WTC11 (cell line): ENCODE results near the gene PHF10. TPM values are rescaled to one million over a fixed set of nuclear protein-coding genes. Genes with fewer than 3 reads are reported as not detected.

ENCODE experiments used
- ATAC-seq: fragments of 200-7000 bp; cut with Tn5 transposase; 2 replicates; pipeline ENCODE4 v1.10.0; 2021; ENCODE audit warnings: mild to moderate bottlenecking, moderate library complexity
- Bru-seq: library from RNA; stranded (reverse); fragments of 400-500 nt; gene quantifications from one replicate; lab custom pipeline; 2021; lab: Mats Ljungman, UMichigan
- CTCF ChIA-PET: fragments of 300-600 bp; sonication (Branson Sonifier 250); formaldehyde crosslinking; loops from one replicate; lab custom pipeline; 2021; ENCODE audit warnings: antibody characterized with exemption; lab: Charles Lee
- POLR2A ChIA-PET: fragments of 350-600 bp; sonication (Branson Sonifier 250); formaldehyde crosslinking; loops from one replicate; lab custom pipeline; 2021; ENCODE audit warnings: antibody characterized with exemption; lab: Charles Lee
- DNase-seq: peaks from one replicate; pipeline ENCODE4 v3.0.0; 2021; ENCODE audit warnings: low spot score
- H3K27ac Mint-ChIP-seq: 2 replicates; pipeline ENCODE4 v1.8.0; 2021; ENCODE audit warnings: mixed read lengths
- H3K27me3 Mint-ChIP-seq: 2 replicates; pipeline ENCODE4 v1.8.0; 2021; ENCODE audit warnings: low read depth, mild to moderate bottlenecking, moderate library complexity, mixed read lengths
- H3K36me3 Mint-ChIP-seq: 2 replicates; pipeline ENCODE4 v1.8.0; 2021; ENCODE audit warnings: mixed read lengths
- H3K4me1 Mint-ChIP-seq: 2 replicates; pipeline ENCODE4 v1.8.0; 2022; ENCODE audit warnings: mixed read lengths
- H3K4me3 Mint-ChIP-seq: 2 replicates; pipeline ENCODE4 v1.8.0; 2021; ENCODE audit warnings: mild to moderate bottlenecking, moderate library complexity, mixed read lengths
- H3K9me3 Mint-ChIP-seq: 2 replicates; pipeline ENCODE4 v1.8.0; 2021; ENCODE audit warnings: mixed read lengths
- CREB1 ChIP-seq: sonication (generic); formaldehyde crosslinking; IDR thresholded peaks from 2 replicates; pipeline ENCODE4 v1.8.0; 2023; ENCODE audit warnings: mild to moderate bottlenecking, missing genetic modification reagents
- GABPB1 ChIP-seq: sonication (generic); formaldehyde crosslinking; IDR thresholded peaks from 2 replicates; pipeline ENCODE4 v1.8.1; 2023; ENCODE audit warnings: mild to moderate bottlenecking, missing genetic modification reagents
- JUN ChIP-seq: sonication (generic); formaldehyde crosslinking; IDR thresholded peaks from 2 replicates; pipeline ENCODE4 v1.8.0; 2023; ENCODE audit warnings: mild to moderate bottlenecking, missing genetic modification reagents
- MXD4 ChIP-seq: fragments of 250-450 bp; sonication (Bioruptor Pico); IDR thresholded peaks from 2 replicates; pipeline ENCODE4 v1.8.0; 2021; ENCODE audit warnings: mild to moderate bottlenecking, moderate library complexity, borderline replicate concordance
- NFYB ChIP-seq: sonication (generic); formaldehyde crosslinking; conservative IDR thresholded peaks from 2 replicates; pipeline ENCODE4 v1.8.0; 2022; ENCODE audit warnings: low read depth, missing genetic modification reagents
- RELA ChIP-seq: sonication (generic); formaldehyde crosslinking; IDR thresholded peaks from 2 replicates; pipeline ENCODE4 v1.8.1; 2022; ENCODE audit warnings: missing genetic modification reagents, mild to moderate bottlenecking, borderline replicate concordance
- SMAD3 ChIP-seq: sonication (generic); formaldehyde crosslinking; IDR thresholded peaks from 2 replicates; pipeline ENCODE4 v1.8.0; 2022; ENCODE audit warnings: missing genetic modification reagents, mild to moderate bottlenecking, borderline replicate concordance
- TP53 ChIP-seq: sonication (generic); formaldehyde crosslinking; IDR thresholded peaks from 2 replicates; pipeline ENCODE4 v1.8.1; 2023; ENCODE audit warnings: mild to moderate bottlenecking, missing genetic modification reagents
- ZNF121 ChIP-seq: sonication (generic); formaldehyde crosslinking; IDR thresholded peaks from 2 replicates; pipeline ENCODE4 v1.8.0; 2023; ENCODE audit warnings: missing genetic modification reagents
- ZNF138 ChIP-seq: sonication (generic); formaldehyde crosslinking; conservative IDR thresholded peaks from 2 replicates; pipeline ENCODE4 v1.8.1; 2022; ENCODE audit warnings: mild to moderate bottlenecking, moderate library complexity, missing genetic modification reagents
- ZNF219 ChIP-seq: sonication (generic); formaldehyde crosslinking; IDR thresholded peaks from 2 replicates; pipeline ENCODE4 v1.8.0; 2023; ENCODE audit warnings: missing genetic modification reagents, mild to moderate bottlenecking, borderline replicate concordance
- ZNF263 ChIP-seq: sonication (generic); formaldehyde crosslinking; IDR thresholded peaks from 2 replicates; pipeline ENCODE4 v1.8.1; 2022; ENCODE audit warnings: low read depth, mild to moderate bottlenecking, moderate library complexity, missing genetic modification reagents
- ZNF423 ChIP-seq: fragments of 250-450 bp; sonication (Bioruptor Pico); IDR thresholded peaks from 2 replicates; pipeline ENCODE4 v2.1.2; 2022; ENCODE audit warnings: mild to moderate bottlenecking, moderate library complexity
- long read RNA-seq, 3 experiments: library from RNA in 1 of 3; library from capped mRNA in 1 of 3; library from polyadenylated mRNA in 1 of 3; unstranded in 2 of 3; stranded (forward) in 1 of 3; transcript quantifications; one replicate each; pipeline ENCODE4 v2.0.0, GENCODE V29; 2021
- total RNA-seq: library from RNA; stranded (reverse); gene quantifications from 3 replicates; pipeline ENCODE4 v1.2.3, GENCODE V29; 2021
- TF ChIP-seq, protein P1 (sequence below): sonication (generic); formaldehyde crosslinking; IDR thresholded peaks from 2 replicates; pipeline ENCODE4 v1.8.1; 2022; ENCODE audit warnings: missing genetic modification reagents, borderline replicate concordance
- TF ChIP-seq, protein P2 (sequence below): sonication (generic); formaldehyde crosslinking; IDR thresholded peaks from 2 replicates; pipeline ENCODE4 v1.8.1; 2023; ENCODE audit warnings: mild to moderate bottlenecking, missing genetic modification reagents, moderate library complexity
- TF ChIP-seq, protein P3 (sequence below): fragments of 250-450 bp; sonication (Bioruptor Pico); IDR thresholded peaks from 2 replicates; pipeline ENCODE4 v2.1.2; 2022; ENCODE audit warnings: mild to moderate bottlenecking, moderate library complexity
- TF ChIP-seq, protein P4 (sequence below): sonication (generic); formaldehyde crosslinking; IDR thresholded peaks from 2 replicates; pipeline ENCODE4 v1.8.1; 2022; ENCODE audit warnings: low read depth, missing genetic modification reagents, borderline replicate concordance
- TF ChIP-seq, protein P5 (sequence below): sonication (generic); formaldehyde crosslinking; IDR thresholded peaks from 2 replicates; pipeline ENCODE4 v1.8.0; 2022; ENCODE audit warnings: mild to moderate bottlenecking, missing genetic modification reagents
- TF ChIP-seq, protein P6 (sequence below): sonication (generic); formaldehyde crosslinking; conservative IDR thresholded peaks from 2 replicates; pipeline ENCODE4 v1.8.1; 2023; ENCODE audit warnings: mild to moderate bottlenecking, low read depth, missing genetic modification reagents, moderate library complexity
- TF ChIP-seq, protein P7 (sequence below): sonication (generic); formaldehyde crosslinking; IDR thresholded peaks from 2 replicates; pipeline ENCODE4 v1.8.0; 2023; ENCODE audit warnings: missing genetic modification reagents
- TF ChIP-seq, protein P8 (sequence below): sonication (generic); formaldehyde crosslinking; IDR thresholded peaks from 2 replicates; pipeline ENCODE4 v1.8.1; 2023; ENCODE audit warnings: mild to moderate bottlenecking, missing genetic modification reagents

Gene PHF10
- total RNA-seq (39.3 to 45.4 TPM (median 44.2 TPM) in 3 replicates), Bru-seq, nascent RNA (percentile 92 among the genes with signal in this experiment)
- long read RNA-seq, experiment 1, full-length matches to known transcripts = 68 of 107 reads
- long read RNA-seq, experiment 1, partial matches to known transcripts = 11 of 107 reads
- long read RNA-seq, experiment 1, other reads (novel, unspliced or antisense) = 28 of 107 reads
- long read RNA-seq, experiment 2, full-length matches to known transcripts = 28 of 60 reads
- long read RNA-seq, experiment 2, partial matches to known transcripts = 17 of 60 reads
- long read RNA-seq, experiment 2, other reads (novel, unspliced or antisense) = 15 of 60 reads
- long read RNA-seq, experiment 3 = 0 reads

DNA sequence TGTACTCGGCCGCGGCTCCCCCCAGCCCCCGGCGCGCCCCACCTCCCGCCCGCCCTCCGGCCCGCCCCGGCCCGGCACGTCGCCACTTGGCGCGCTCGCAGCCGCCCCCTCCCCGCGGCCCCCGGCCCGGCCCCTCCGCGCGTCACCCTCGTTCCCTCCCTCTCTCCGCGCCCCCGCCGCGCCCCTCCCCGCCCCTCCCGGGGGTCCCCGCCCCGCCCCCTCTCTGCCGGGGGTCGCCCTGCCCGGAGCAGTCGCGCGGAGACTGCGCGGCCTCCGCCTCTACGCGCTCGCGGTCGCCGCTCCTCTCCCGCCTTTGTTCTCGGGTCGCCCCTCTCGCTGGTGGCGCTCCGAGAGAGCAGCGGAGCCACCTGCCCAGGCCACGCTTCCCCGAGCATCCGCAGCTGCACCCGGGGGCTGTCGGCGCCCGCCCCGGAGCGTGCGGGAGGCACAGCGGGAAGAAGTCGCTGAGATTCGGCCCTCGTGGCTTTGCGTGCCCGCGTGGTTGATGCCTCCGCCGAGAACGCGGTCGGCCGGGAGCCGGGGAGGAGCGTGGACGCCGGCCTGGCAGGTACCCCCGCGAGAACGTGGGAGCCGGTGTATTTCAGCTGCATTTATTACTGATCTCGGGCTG, at the start of gene PHF10:
Gene PHF10, minus strand, starts transcription at position 7 of the 631 bp plus-strand sequence. CDS start 569 bp downstream, outside the sequence.
- DNase-seq (peak; percentile 72), ATAC-seq (peak; percentile 58)
- Mint-ChIP-seq H3K27ac (peak within 1 kb of the TSS; percentile 86), H3K27me3 (peaks cover 8% of the 10 kb centered on the region), H3K9me3 (no peaks in the 10 kb centered on the region), H3K4me1 (peaks cover 40% of the 10 kb centered on the region), H3K4me3 (peak within 1 kb of the TSS; percentile 93), H3K36me3 (no peaks in the 10 kb centered on the region)
- ChIA-PET CTCF (interaction anchor here (0.8 kb wide), 1 partner anchor 23 kb away, joined by 3 read pairs; the partner anchor contains the start of genes C6orf120 and WDR27), POLR2A (interaction anchor here (1.2 to 2.4 kb wide), 2 partner anchors 23 to 27 kb away, joined by 6 to 14 read pairs; partner anchors contain the start of genes C6orf120, DYNLT2, ERMARD and WDR27)
- TF ChIP-seq ZNF263 (CRISPR knock-in tag) = no peak
- TF ChIP-seq ZNF219 (CRISPR knock-in tag) = no peak
- TF ChIP-seq, protein P1, sequence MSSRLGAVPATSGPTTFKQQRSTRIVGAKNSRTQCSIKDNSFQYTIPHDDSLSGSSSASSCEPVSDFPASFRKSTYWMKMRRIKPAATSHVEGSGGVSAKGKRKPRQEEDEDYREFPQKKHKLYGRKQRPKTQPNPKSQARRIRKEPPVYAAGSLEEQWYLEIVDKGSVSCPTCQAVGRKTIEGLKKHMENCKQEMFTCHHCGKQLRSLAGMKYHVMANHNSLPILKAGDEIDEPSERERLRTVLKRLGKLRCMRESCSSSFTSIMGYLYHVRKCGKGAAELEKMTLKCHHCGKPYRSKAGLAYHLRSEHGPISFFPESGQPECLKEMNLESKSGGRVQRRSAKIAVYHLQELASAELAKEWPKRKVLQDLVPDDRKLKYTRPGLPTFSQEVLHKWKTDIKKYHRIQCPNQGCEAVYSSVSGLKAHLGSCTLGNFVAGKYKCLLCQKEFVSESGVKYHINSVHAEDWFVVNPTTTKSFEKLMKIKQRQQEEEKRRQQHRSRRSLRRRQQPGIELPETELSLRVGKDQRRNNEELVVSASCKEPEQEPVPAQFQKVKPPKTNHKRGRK (CRISPR knock-in tag) = no peak
- TF ChIP-seq ZNF138 (CRISPR knock-in tag) = no peak
- TF ChIP-seq SMAD3 (CRISPR knock-in tag) = 0 out of 2 replicates have a peak, but pooled peaks have one; percentile 55
- TF ChIP-seq CREB1 (CRISPR knock-in tag) = peak; percentile 36; the same call in 1 of the 2 replicates
- peak; percentile 79; the same call in 1 of the 2 replicates for TF ChIP-seq JUN
- TF ChIP-seq, protein P2, sequence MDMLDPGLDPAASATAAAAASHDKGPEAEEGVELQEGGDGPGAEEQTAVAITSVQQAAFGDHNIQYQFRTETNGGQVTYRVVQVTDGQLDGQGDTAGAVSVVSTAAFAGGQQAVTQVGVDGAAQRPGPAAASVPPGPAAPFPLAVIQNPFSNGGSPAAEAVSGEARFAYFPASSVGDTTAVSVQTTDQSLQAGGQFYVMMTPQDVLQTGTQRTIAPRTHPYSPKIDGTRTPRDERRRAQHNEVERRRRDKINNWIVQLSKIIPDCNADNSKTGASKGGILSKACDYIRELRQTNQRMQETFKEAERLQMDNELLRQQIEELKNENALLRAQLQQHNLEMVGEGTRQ (CRISPR knock-in tag) = no peak
- TF ChIP-seq GABPB1 = peak; percentile 35; the same call in 1 of the 2 replicates
- TF ChIP-seq, protein P3, sequence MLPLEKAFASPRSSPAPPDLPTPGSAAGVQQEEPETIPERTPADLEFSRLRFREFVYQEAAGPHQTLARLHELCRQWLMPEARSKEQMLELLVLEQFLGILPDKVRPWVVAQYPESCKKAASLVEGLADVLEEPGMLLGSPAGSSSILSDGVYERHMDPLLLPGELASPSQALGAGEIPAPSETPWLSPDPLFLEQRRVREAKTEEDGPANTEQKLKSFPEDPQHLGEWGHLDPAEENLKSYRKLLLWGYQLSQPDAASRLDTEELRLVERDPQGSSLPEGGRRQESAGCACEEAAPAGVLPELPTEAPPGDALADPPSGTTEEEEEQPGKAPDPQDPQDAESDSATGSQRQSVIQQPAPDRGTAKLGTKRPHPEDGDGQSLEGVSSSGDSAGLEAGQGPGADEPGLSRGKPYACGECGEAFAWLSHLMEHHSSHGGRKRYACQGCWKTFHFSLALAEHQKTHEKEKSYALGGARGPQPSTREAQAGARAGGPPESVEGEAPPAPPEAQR (CRISPR knock-in tag) = no peak
- TF ChIP-seq MXD4 (CRISPR knock-in tag) = no peak
- TF ChIP-seq, protein P4, sequence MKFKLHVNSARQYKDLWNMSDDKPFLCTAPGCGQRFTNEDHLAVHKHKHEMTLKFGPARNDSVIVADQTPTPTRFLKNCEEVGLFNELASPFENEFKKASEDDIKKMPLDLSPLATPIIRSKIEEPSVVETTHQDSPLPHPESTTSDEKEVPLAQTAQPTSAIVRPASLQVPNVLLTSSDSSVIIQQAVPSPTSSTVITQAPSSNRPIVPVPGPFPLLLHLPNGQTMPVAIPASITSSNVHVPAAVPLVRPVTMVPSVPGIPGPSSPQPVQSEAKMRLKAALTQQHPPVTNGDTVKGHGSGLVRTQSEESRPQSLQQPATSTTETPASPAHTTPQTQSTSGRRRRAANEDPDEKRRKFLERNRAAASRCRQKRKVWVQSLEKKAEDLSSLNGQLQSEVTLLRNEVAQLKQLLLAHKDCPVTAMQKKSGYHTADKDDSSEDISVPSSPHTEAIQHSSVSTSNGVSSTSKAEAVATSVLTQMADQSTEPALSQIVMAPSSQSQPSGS (CRISPR knock-in tag) = no peak
- no peak for TF ChIP-seq ZNF121
- TF ChIP-seq RELA (CRISPR knock-in tag) = 0 out of 2 replicates have a peak, but pooled peaks have one; percentile 48
- 0 out of 2 replicates have a peak, but pooled peaks have one; percentile 30 for TF ChIP-seq ZNF423 (CRISPR knock-in tag)
- TF ChIP-seq NFYB = no peak
- TF ChIP-seq, protein P5, sequence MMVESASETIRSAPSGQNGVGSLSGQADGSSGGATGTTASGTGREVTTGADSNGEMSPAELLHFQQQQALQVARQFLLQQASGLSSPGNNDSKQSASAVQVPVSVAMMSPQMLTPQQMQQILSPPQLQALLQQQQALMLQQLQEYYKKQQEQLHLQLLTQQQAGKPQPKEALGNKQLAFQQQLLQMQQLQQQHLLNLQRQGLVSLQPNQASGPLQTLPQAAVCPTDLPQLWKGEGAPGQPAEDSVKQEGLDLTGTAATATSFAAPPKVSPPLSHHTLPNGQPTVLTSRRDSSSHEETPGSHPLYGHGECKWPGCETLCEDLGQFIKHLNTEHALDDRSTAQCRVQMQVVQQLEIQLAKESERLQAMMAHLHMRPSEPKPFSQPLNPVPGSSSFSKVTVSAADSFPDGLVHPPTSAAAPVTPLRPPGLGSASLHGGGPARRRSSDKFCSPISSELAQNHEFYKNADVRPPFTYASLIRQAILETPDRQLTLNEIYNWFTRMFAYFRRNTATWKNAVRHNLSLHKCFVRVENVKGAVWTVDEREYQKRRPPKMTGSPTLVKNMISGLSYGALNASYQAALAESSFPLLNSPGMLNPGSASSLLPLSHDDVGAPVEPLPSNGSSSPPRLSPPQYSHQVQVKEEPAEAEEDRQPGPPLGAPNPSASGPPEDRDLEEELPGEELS = peak; percentile 67; the same call in 1 of the 2 replicates
- TF ChIP-seq, protein P6, sequence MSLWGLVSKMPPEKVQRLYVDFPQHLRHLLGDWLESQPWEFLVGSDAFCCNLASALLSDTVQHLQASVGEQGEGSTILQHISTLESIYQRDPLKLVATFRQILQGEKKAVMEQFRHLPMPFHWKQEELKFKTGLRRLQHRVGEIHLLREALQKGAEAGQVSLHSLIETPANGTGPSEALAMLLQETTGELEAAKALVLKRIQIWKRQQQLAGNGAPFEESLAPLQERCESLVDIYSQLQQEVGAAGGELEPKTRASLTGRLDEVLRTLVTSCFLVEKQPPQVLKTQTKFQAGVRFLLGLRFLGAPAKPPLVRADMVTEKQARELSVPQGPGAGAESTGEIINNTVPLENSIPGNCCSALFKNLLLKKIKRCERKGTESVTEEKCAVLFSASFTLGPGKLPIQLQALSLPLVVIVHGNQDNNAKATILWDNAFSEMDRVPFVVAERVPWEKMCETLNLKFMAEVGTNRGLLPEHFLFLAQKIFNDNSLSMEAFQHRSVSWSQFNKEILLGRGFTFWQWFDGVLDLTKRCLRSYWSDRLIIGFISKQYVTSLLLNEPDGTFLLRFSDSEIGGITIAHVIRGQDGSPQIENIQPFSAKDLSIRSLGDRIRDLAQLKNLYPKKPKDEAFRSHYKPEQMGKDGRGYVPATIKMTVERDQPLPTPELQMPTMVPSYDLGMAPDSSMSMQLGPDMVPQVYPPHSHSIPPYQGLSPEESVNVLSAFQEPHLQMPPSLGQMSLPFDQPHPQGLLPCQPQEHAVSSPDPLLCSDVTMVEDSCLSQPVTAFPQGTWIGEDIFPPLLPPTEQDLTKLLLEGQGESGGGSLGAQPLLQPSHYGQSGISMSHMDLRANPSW = no peak
- TF ChIP-seq, protein P7, sequence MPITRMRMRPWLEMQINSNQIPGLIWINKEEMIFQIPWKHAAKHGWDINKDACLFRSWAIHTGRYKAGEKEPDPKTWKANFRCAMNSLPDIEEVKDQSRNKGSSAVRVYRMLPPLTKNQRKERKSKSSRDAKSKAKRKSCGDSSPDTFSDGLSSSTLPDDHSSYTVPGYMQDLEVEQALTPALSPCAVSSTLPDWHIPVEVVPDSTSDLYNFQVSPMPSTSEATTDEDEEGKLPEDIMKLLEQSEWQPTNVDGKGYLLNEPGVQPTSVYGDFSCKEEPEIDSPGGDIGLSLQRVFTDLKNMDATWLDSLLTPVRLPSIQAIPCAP = no peak
- TF ChIP-seq, protein P8, sequence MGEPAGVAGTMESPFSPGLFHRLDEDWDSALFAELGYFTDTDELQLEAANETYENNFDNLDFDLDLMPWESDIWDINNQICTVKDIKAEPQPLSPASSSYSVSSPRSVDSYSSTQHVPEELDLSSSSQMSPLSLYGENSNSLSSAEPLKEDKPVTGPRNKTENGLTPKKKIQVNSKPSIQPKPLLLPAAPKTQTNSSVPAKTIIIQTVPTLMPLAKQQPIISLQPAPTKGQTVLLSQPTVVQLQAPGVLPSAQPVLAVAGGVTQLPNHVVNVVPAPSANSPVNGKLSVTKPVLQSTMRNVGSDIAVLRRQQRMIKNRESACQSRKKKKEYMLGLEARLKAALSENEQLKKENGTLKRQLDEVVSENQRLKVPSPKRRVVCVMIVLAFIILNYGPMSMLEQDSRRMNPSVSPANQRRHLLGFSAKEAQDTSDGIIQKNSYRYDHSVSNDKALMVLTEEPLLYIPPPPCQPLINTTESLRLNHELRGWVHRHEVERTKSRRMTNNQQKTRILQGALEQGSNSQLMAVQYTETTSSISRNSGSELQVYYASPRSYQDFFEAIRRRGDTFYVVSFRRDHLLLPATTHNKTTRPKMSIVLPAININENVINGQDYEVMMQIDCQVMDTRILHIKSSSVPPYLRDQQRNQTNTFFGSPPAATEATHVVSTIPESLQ (CRISPR knock-in tag) = 0 out of 2 replicates have a peak, but pooled peaks have one; percentile 53
- peak; percentile 60; the same call in 1 of the 2 replicates for TF ChIP-seq TP53 (CRISPR knock-in tag)
